DND-41 (cell line): ENCODE measurements around the gene NHLRC2.

Experiments
- ATAC-seq: fragments of 200-7000 bp; cut with Tn5 transposase; 3 replicates; pipeline ENCODE4 v1.9.1; 2021; ENCODE audit warnings: low read depth; ENCODE audit not compliant: insufficient read depth
- DNase-seq: peaks from one replicate; pipeline ENCODE4 v3.0.0-alpha.2; 2020
- H2AFZ ChIP-seq: 2 replicates; pipeline ENCODE4 v1.6.0; 2012; ENCODE audit warnings: low read depth, low read length
- H3K27ac ChIP-seq: 2 replicates; pipeline ENCODE4 v1.5.1; 2012; ENCODE audit warnings: low read length, inconsistent platforms
- H3K27me3 ChIP-seq: fragments of 200-600 bp; sonication (generic); 2 replicates; pipeline ENCODE4 v1.6.0; 2012; ENCODE audit warnings: low read length, mild to moderate bottlenecking, inconsistent platforms; ENCODE audit not compliant: insufficient read depth, poor library complexity
- H3K36me3 ChIP-seq: 2 replicates; pipeline ENCODE4 v1.5.1; 2012; ENCODE audit warnings: low read length, inconsistent platforms; ENCODE audit not compliant: insufficient read depth
- H3K4me1 ChIP-seq: 2 replicates; pipeline ENCODE4 v1.5.1; 2012; ENCODE audit warnings: mild to moderate bottlenecking, low read length; ENCODE audit not compliant: insufficient read depth
- H3K4me2 ChIP-seq: 2 replicates; pipeline ENCODE4 v1.6.0; 2012; ENCODE audit warnings: mild to moderate bottlenecking, moderate library complexity, low read length, inconsistent platforms; ENCODE audit not compliant: insufficient read depth
- H3K4me3 ChIP-seq, 2 experiments: fragments of 200-600 bp in 1 of 2; shearing (Covaris generic) in 1 of 2; 2 replicates each; pipeline ENCODE4 v1.5.1; 2012 to 2016; ENCODE audit warnings: inconsistent platforms in 2 of 2, low read length in 2 of 2, mild to moderate bottlenecking in 2 of 2, low read depth in 1 of 2, moderate library complexity in 1 of 2
- H3K79me2 ChIP-seq: 2 replicates; pipeline ENCODE4 v1.6.0; 2012; ENCODE audit warnings: low read length, inconsistent platforms; ENCODE audit not compliant: insufficient read depth
- H3K9ac ChIP-seq: 2 replicates; pipeline ENCODE4 v1.6.0; 2012; ENCODE audit warnings: low read depth, mild to moderate bottlenecking, inconsistent platforms, low read length, moderate library complexity
- H3K9me3 ChIP-seq: 2 replicates; pipeline ENCODE4 v1.5.1; 2012; ENCODE audit warnings: low read length, moderate library complexity, mild to moderate bottlenecking, inconsistent platforms; ENCODE audit not compliant: insufficient read depth, severe bottlenecking
- H4K20me1 ChIP-seq: 2 replicates; pipeline ENCODE4 v1.6.0; 2012; ENCODE audit warnings: low read length; ENCODE audit not compliant: insufficient read depth
- EZH2 ChIP-seq: IDR thresholded peaks from 3 replicates; pipeline ENCODE4 v1.6.1; 2012; ENCODE audit warnings: borderline replicate concordance, low read depth, mild to moderate bottlenecking, moderate library complexity, low read length, inconsistent platforms; ENCODE audit not compliant: severe bottlenecking
- TF ChIP-seq, protein P1 (sequence below): IDR thresholded peaks from 2 replicates; pipeline ENCODE4 v1.5.1; 2012; ENCODE audit warnings: borderline replicate concordance, low read length, moderate library complexity, mild to moderate bottlenecking; ENCODE audit not compliant: poor library complexity, severe bottlenecking; ENCODE audit errors: extremely low read depth

Gene NHLRC2

GRCh38 chr10:113889911-113890310 lies 35.5 kb downstream of the NHLRC2 start:
- no peak overlapping the region for H3K9ac ChIP-seq
- H3K79me2 ChIP-seq = no peaks in the 10 kb centered on the region
- H3K27ac ChIP-seq = no peak overlapping the region
- no peak for TF ChIP-seq EZH2
- TF ChIP-seq, protein P1, sequence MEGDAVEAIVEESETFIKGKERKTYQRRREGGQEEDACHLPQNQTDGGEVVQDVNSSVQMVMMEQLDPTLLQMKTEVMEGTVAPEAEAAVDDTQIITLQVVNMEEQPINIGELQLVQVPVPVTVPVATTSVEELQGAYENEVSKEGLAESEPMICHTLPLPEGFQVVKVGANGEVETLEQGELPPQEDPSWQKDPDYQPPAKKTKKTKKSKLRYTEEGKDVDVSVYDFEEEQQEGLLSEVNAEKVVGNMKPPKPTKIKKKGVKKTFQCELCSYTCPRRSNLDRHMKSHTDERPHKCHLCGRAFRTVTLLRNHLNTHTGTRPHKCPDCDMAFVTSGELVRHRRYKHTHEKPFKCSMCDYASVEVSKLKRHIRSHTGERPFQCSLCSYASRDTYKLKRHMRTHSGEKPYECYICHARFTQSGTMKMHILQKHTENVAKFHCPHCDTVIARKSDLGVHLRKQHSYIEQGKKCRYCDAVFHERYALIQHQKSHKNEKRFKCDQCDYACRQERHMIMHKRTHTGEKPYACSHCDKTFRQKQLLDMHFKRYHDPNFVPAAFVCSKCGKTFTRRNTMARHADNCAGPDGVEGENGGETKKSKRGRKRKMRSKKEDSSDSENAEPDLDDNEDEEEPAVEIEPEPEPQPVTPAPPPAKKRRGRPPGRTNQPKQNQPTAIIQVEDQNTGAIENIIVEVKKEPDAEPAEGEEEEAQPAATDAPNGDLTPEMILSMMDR = no peak
- no peak overlapping the region for H3K4me2 ChIP-seq
- no peaks in the 10 kb centered on the region for H3K4me1 ChIP-seq
- H4K20me1 ChIP-seq = no peaks in the 10 kb centered on the region; the same call in 1 of the 2 replicates
- ATAC-seq (no peak), DNase-seq (no peak)
- no peaks in the 10 kb centered on the region for H3K27me3 ChIP-seq
- no peaks in the 10 kb centered on the region for H3K9me3 ChIP-seq
- H3K4me3 ChIP-seq = no peak overlapping the region
- no peak overlapping the region for H2AFZ ChIP-seq
- peaks cover 41% of the 10 kb centered on the region for H3K36me3 ChIP-seq

GRCh38 chr10:113890769-113891168 lies 36.3 kb downstream of the NHLRC2 start:
- no peak overlapping the region for H3K4me3 ChIP-seq

GRCh38 chr10:113891476-113891875 lies 37.0 kb downstream of the NHLRC2 start:
- Histone ChIP-seq H3K27me3 (no peaks in the 10 kb centered on the region), H3K4me3 (no peak overlapping the region), H3K9ac (no peak overlapping the region), H2AFZ (no peak overlapping the region), H3K27ac (no peak overlapping the region), H3K79me2 (no peaks in the 10 kb centered on the region), H3K9me3 (no peaks in the 10 kb centered on the region), H3K4me1 (no peaks in the 10 kb centered on the region), H3K36me3 (peaks cover 27% of the 10 kb centered on the region), H4K20me1 (no peaks in the 10 kb centered on the region; the same call in 1 of the 2 replicates), H3K4me2 (no peak overlapping the region)
- DNase-seq (no peak), ATAC-seq (no peak)
- no peak for TF ChIP-seq EZH2
- TF ChIP-seq, protein P1 = peak; percentile 15

More at GRCh38 chr10:113890769-113891168, 36.3 kb downstream of the NHLRC2 start:
- H2AFZ ChIP-seq = no peak overlapping the region
- H3K4me2 ChIP-seq = no peak overlapping the region
- peaks cover 32% of the 10 kb centered on the region for H3K36me3 ChIP-seq
- no peak overlapping the region for H3K9ac ChIP-seq
- H3K9me3 ChIP-seq = no peaks in the 10 kb centered on the region
- H3K4me1 ChIP-seq = no peaks in the 10 kb centered on the region
- no peaks in the 10 kb centered on the region for H3K79me2 ChIP-seq
- TF ChIP-seq, protein P1 = no peak
- no peak for TF ChIP-seq EZH2
- H4K20me1 ChIP-seq = no peaks in the 10 kb centered on the region; the same call in 1 of the 2 replicates
- H3K27ac ChIP-seq = no peak overlapping the region
- H3K27me3 ChIP-seq = no peaks in the 10 kb centered on the region
- ATAC-seq (no peak), DNase-seq (no peak)

- no peak overlapping the region for H2AFZ ChIP-seq
- peaks cover 21% of the 10 kb centered on the region for H3K36me3 ChIP-seq
- no peaks in the 10 kb centered on the region for H3K79me2 ChIP-seq
- TF ChIP-seq, protein P1 = no peak
- TF ChIP-seq EZH2 = no peak
- no peaks in the 10 kb centered on the region for H3K9me3 ChIP-seq
- H3K4me2 ChIP-seq = no peak overlapping the region
- ATAC-seq (no peak), DNase-seq (no peak)
- no peak overlapping the region for H3K9ac ChIP-seq
- no peaks in the 10 kb centered on the region; the same call in 1 of the 2 replicates for H4K20me1 ChIP-seq
- no peak overlapping the region for H3K4me3 ChIP-seq
- no peaks in the 10 kb centered on the region for H3K4me1 ChIP-seq
- H3K27me3 ChIP-seq = no peaks in the 10 kb centered on the region
- no peak overlapping the region for H3K27ac ChIP-seq
Observed at GRCh38 chr10:113893570-113893969, 39.1 kb downstream of the NHLRC2 start.
